ENCODE results near the gene HYLS1.
"Not testable (repeated sequence)": the region's sequence is repeated elsewhere in the genome, so short reads cannot be mapped to it uniquely, and the experiment has no call there.

The HYLS1 gene

GRCh38 chr11:125904678-125905077, 17.2 kb downstream of the HYLS1 start:
- no peak for TF ChIP-seq CTCF (IDR thresholded peaks at IDR 0.05; ENCODE audit: insufficient read depth, missing control alignments)
- FAIRE-seq (no peak), DNase-seq (ENCODE audit: insufficient read length, low spot score) (no peak)

- no peak for FAIRE-seq
These were observed 22.9 kb downstream of the HYLS1 start for GRCh38 chr11:125910226-125910849.

GRCh38 chr11:125914601-125915000, 27.1 kb downstream of the HYLS1 start:
- not testable (repeated sequence) for FAIRE-seq; DNase-seq (ENCODE audit: insufficient read length, low spot score)

More at GRCh38 chr11:125910226-125910849, 22.9 kb downstream of the HYLS1 start:
- TF ChIP-seq CTCF (IDR thresholded peaks at IDR 0.05; ENCODE audit: insufficient read depth, missing control alignments) = no peak
- no peak for DNase-seq (ENCODE audit: insufficient read length, low spot score)

- FAIRE-seq (no peak), DNase-seq (ENCODE audit: insufficient read length, low spot score) (no peak)
- TF ChIP-seq CTCF (IDR thresholded peaks at IDR 0.05; ENCODE audit: insufficient read depth, missing control alignments) = no peak
These were observed 29.3 kb downstream of the HYLS1 start for GRCh38 chr11:125916683-125917347.

- TF ChIP-seq CTCF (IDR thresholded peaks at IDR 0.05; ENCODE audit: insufficient read depth, missing control alignments) = no peak
- DNase-seq (ENCODE audit: insufficient read length, low spot score) = no peak
- no peak for FAIRE-seq
These were observed 30.8 kb downstream of the HYLS1 start for GRCh38 chr11:125918140-125918840.

GRCh38 chr11:125921042-125921441, 33.6 kb downstream of the HYLS1 start:
- FAIRE-seq (no peak), DNase-seq (ENCODE audit: insufficient read length, low spot score) (no peak)
- no peak for TF ChIP-seq CTCF (IDR thresholded peaks at IDR 0.05; ENCODE audit: insufficient read depth, missing control alignments)

- no peak for TF ChIP-seq CTCF (IDR thresholded peaks at IDR 0.05; ENCODE audit: insufficient read depth, missing control alignments)
- DNase-seq (ENCODE audit: insufficient read length, low spot score) (no peak), FAIRE-seq (no peak)
These were observed 34.7 kb downstream of the HYLS1 start for GRCh38 chr11:125922156-125922555.
